Panc1 (cell line): ENCODE data around the gene ANKRD60. TPM values are rescaled to one million over a fixed set of nuclear protein-coding genes. Genes with fewer than 3 reads are reported as not detected.

Source experiments
- ATAC-seq: fragments of 200-7000 bp; cut with Tn5 transposase; 2 replicates; pipeline ENCODE4 v1.9.1; 2020; ENCODE audit warnings: mild to moderate bottlenecking, moderate library complexity
- BruUV-seq: library from RNA; stranded (reverse); fragments of 400-500 nt; replicated peaks from 2 replicates; lab custom pipeline; 2021; lab: Mats Ljungman, UMichigan
- CTCF ChIA-PET: fragments of 300-600 bp; sonication (Branson Sonifier 250); formaldehyde crosslinking; loops from one replicate; lab custom pipeline; 2022; ENCODE audit warnings: antibody characterized with exemption; lab: Charles Lee
- POLR2A ChIA-PET: fragments of 300-600 bp; sonication (Branson Sonifier 250); formaldehyde crosslinking; loops from one replicate; lab custom pipeline; 2022; ENCODE audit warnings: antibody characterized with exemption; lab: Charles Lee
- DNase-seq: peaks from one replicate; pipeline ENCODE4 v3.0.0-alpha.2; 2010; ENCODE audit warnings: low read depth, low spot score
- H3K27ac ChIP-seq: 2 replicates; pipeline ENCODE4 v1.5.1; 2011; ENCODE audit warnings: mild to moderate bottlenecking, low read length, inconsistent platforms
- H3K27me3 ChIP-seq: fragments of 200-500 bp; sonication (Bioruptor generic); 2 replicates; pipeline ENCODE4 v1.6.0; 2014; ENCODE audit warnings: low read length, inconsistent platforms; ENCODE audit not compliant: control insufficient read depth, insufficient read depth
- H3K36me3 ChIP-seq: fragments of 200-500 bp; sonication (Bioruptor generic); 2 replicates; pipeline ENCODE4 v1.5.1; 2014; ENCODE audit warnings: inconsistent platforms, mild to moderate bottlenecking, low read length, moderate library complexity; ENCODE audit not compliant: control insufficient read depth, insufficient read depth
- H3K4me1 ChIP-seq: 2 replicates; pipeline ENCODE4 v1.5.1; 2011; ENCODE audit warnings: inconsistent platforms, mild to moderate bottlenecking, low read length, moderate library complexity; ENCODE audit not compliant: control insufficient read depth, insufficient read depth
- H3K4me3 ChIP-seq, 2 experiments: 2 replicates each; pipeline ENCODE4 v1.5.1; 2011 to 2012; ENCODE audit warnings: low read depth in 2 of 2, low read length in 2 of 2, mild to moderate bottlenecking in 2 of 2, inconsistent platforms in 1 of 2, moderate library complexity in 1 of 2
- H3K9me3 ChIP-seq: fragments of 200-500 bp; sonication (Bioruptor generic); 2 replicates; pipeline ENCODE4 v1.5.1; 2014; ENCODE audit warnings: low read depth, mild to moderate bottlenecking, inconsistent platforms, low read length, moderate library complexity; ENCODE audit not compliant: control insufficient read depth, insufficient read depth
- CTCF ChIP-seq: fragments of 450-650 bp; IDR thresholded peaks from 2 replicates; pipeline ENCODE4 v1.5.1; 2017; ENCODE audit warnings: mild to moderate bottlenecking
- POLR2AphosphoS5 ChIP-seq: IDR thresholded peaks from 2 replicates; pipeline ENCODE4 v1.6.1; 2012; ENCODE audit warnings: mild to moderate bottlenecking, low read depth, low read length, moderate library complexity
- REST ChIP-seq, 2 experiments: IDR thresholded peaks; 2 replicates each; pipeline ENCODE4 v1.6.1; 2011 to 2012; ENCODE audit warnings: low read depth in 2 of 2, control low read depth in 1 of 2, low read length in 1 of 2, mild to moderate bottlenecking in 1 of 2, moderate library complexity in 1 of 2; ENCODE audit not compliant: insufficient read depth in 1 of 2
- SIN3A ChIP-seq: IDR thresholded peaks from 2 replicates; pipeline ENCODE4 v1.6.1; 2012; ENCODE audit warnings: low read depth, mild to moderate bottlenecking, low read length, moderate library complexity, borderline replicate concordance; ENCODE audit not compliant: insufficient read depth
- TCF7L2 ChIP-seq: IDR thresholded peaks from 2 replicates; pipeline ENCODE4 v1.6.1; 2011; ENCODE audit warnings: mild to moderate bottlenecking, low read depth, low read length, inconsistent platforms
- in situ Hi-C: cut with HindIII; loops from 2 replicates; pipeline ENCODE4 v1.10.0; 2016; ENCODE audit warnings: low sequenced_read_pairs, low pct_unique_long_range_greater_than_20kb
- intact Hi-C: fragments of 100-400 bp; cut with micrococcal nuclease; formaldehyde crosslinking; loops from one replicate; pipeline ENCODE4 v1.10.0; 2022; ENCODE audit not compliant: unreplicated experiment
- total RNA-seq: library from RNA; stranded (reverse); gene quantifications from one replicate; pipeline ENCODE4 v1.2.1, GENCODE V29; 2021; ENCODE audit not compliant: unreplicated experiment

Gene ANKRD60
- total RNA-seq, 1 experiment from 2014 or later, result not detected

GRCh38 chr20:58177799-58178198 is 50.7 kb downstream of the ANKRD60 start:
- Histone ChIP-seq H3K27ac (no peak overlapping the region), H3K4me3 (no peak overlapping the region), H3K36me3 (no peaks in the 10 kb centered on the region), H3K27me3 (no peaks in the 10 kb centered on the region), H3K9me3 (no peaks in the 10 kb centered on the region), H3K4me1 (peaks cover 3% of the 10 kb centered on the region; the same call in 1 of the 2 replicates)
- DNase-seq, result no peak
- ChIA-PET CTCF (no interaction called here), POLR2A (interaction anchor here (0.5 kb wide), 1 partner anchor 1691 kb away, joined by 3 read pairs; no protein-coding TSS in a partner anchor)
- TF ChIP-seq CTCF (no peak), SIN3A (no peak), TCF7L2 (no peak), REST (IDR thresholded peaks at IDR 0.05; ENCODE audit: insufficient read depth in 1 of 2, low read depth in 2 of 2, low read length in 1 of 2) (no peak)
- in situ Hi-C loops, result loop anchor here (25.0 kb wide), 1 partner anchor 540 kb away; no protein-coding TSS in a partner anchor
- ATAC-seq, result no peak
- BruUV-seq, result no TSS peak
- intact Hi-C loops, result no loop called here

GRCh38 chr20:58175836-58176235 is 52.6 kb downstream of the ANKRD60 start:
- no TSS peak for BruUV-seq
- no peak for DNase-seq
- CTCF ChIA-PET, result no interaction called here
- no peaks in the 10 kb centered on the region for H3K27me3 ChIP-seq
- peaks cover 3% of the 10 kb centered on the region; the same call in 1 of the 2 replicates for H3K4me1 ChIP-seq
- H3K4me3 ChIP-seq, result no peak overlapping the region
- no peak for TF ChIP-seq POLR2AphosphoS5
- no peak for TF ChIP-seq REST (IDR thresholded peaks at IDR 0.05; ENCODE audit: insufficient read depth in 1 of 2, low read depth in 2 of 2, low read length in 1 of 2)
- TF ChIP-seq SIN3A, result no peak
- no peak for TF ChIP-seq TCF7L2
- TF ChIP-seq CTCF, result no peak
- H3K27ac ChIP-seq, result no peak overlapping the region
- POLR2A ChIA-PET, result no interaction called here
- ATAC-seq, result no peak
- intact Hi-C loops (no loop called here), in situ Hi-C loops (loop anchor here (25.0 kb wide), 1 partner anchor 539 kb away; no protein-coding TSS in a partner anchor)
- H3K9me3 ChIP-seq, result no peaks in the 10 kb centered on the region
- no peaks in the 10 kb centered on the region for H3K36me3 ChIP-seq
